ENCODE data around the gene EMC9. TPM values are rescaled to one million over a fixed set of nuclear protein-coding genes. Genes with fewer than 3 reads are reported as not detected.

Gene EMC9
- total RNA-seq, 1 donor from 2014 or later, result 22.6 TPM

- no peak for TF ChIP-seq CTCF (IDR thresholded peaks at IDR 0.05)
- peak within 1 kb of the TSS; percentile 84 for H3K27ac Mint-ChIP-seq
- ChIA-PET CTCF (interaction anchor here (1.6 kb wide), 1 partner anchor 11 kb away, joined by 5 read pairs; the partner anchor contains the start of gene IRF9), POLR2A (interaction anchor here (0.6 to 4.2 kb wide), 16 partner anchors 10 to 71 kb away, joined by 3 to 43 read pairs (median 4); partner anchors contain the start of genes EMC9, GMPR2, IPO4 and IRF9)
- peak; percentile 68 for DNase-seq
- H3K4me3 Mint-ChIP-seq, result peak within 1 kb of the TSS; percentile 90
- no peaks in the 10 kb centered on the region for H3K27me3 Mint-ChIP-seq
- H3K4me1 Mint-ChIP-seq, result peaks cover 25% of the 10 kb centered on the region
- H3K9me3 Mint-ChIP-seq, result no peaks in the 10 kb centered on the region
- ATAC-seq (ENCODE audit: low read depth), result peak; percentile 91
- peaks cover 32% of the 10 kb centered on the region for H3K36me3 Mint-ChIP-seq (ENCODE audit: low read depth)
- intact Hi-C loops (cut with micrococcal nuclease), result loop anchor here (1.0 kb wide), 3 partner anchors 10 to 24 kb away; partner anchors contain the start of genes IPO4, IRF9 and RNF31
These were observed 30.2 kb upstream of the EMC9 start, which contains the start of gene REC8 for GRCh38 chr14:24171422-24172260. TSS of gene REC8 (plus strand) at chr14:24172080. CDS start at chr14:24172553, 473 bp downstream.

- Mint-ChIP-seq H3K9me3 (no peaks in the 10 kb centered on the region), H3K4me3 (no peak overlapping the region), H3K27me3 (no peaks in the 10 kb centered on the region), H3K36me3 (ENCODE audit: low read depth) (peaks cover 67% of the 10 kb centered on the region), H3K27ac (peak overlapping the region; percentile 37), H3K4me1 (peaks cover 43% of the 10 kb centered on the region)
- no peak for TF ChIP-seq CTCF (IDR thresholded peaks at IDR 0.05)
- ATAC-seq (ENCODE audit: low read depth), result no peak
- intact Hi-C loops (cut with micrococcal nuclease), result no loop called here
- no peak for DNase-seq
- ChIA-PET POLR2A (no interaction called here), CTCF (no interaction called here)
These were observed 26.2 kb upstream of the EMC9 start for GRCh38 chr14:24167469-24168114.

- no peaks in the 10 kb centered on the region for H3K27me3 Mint-ChIP-seq
These were observed 24.4 kb upstream of the EMC9 start for GRCh38 chr14:24165785-24166184.

GRCh38 chr14:24164518-24164991 lies 23.2 kb upstream of the EMC9 start:
- Mint-ChIP-seq H3K9me3 (no peaks in the 10 kb centered on the region), H3K4me3 (no peak overlapping the region), H3K36me3 (ENCODE audit: low read depth) (peaks cover 84% of the 10 kb centered on the region), H3K27me3 (no peaks in the 10 kb centered on the region), H3K27ac (no peak overlapping the region), H3K4me1 (peaks cover 48% of the 10 kb centered on the region)
- POLR2A ChIA-PET, result interaction anchor here (1.2 to 2.0 kb wide), 3 partner anchors 23 to 50 kb away, joined by 3 to 4 read pairs (median 4); partner anchors contain the start of genes DCAF11, EMC9, NRL and TM9SF1
- no peak for TF ChIP-seq CTCF (IDR thresholded peaks at IDR 0.05)
- no peak for ATAC-seq (ENCODE audit: low read depth)
- CTCF ChIA-PET, result no interaction called here
- intact Hi-C loops (cut with micrococcal nuclease), result no loop called here
- DNase-seq, result no peak

More at GRCh38 chr14:24165785-24166184, 24.4 kb upstream of the EMC9 start:
- no peak overlapping the region for H3K4me3 Mint-ChIP-seq
- TF ChIP-seq CTCF (IDR thresholded peaks at IDR 0.05), result no peak
- ChIA-PET POLR2A (interaction anchor here (0.7 to 2.0 kb wide), 4 partner anchors 19 to 114 kb away, joined by 3 to 4 read pairs (median 3); partner anchors contain the start of genes EMC9, PSME2, RNF31 and TM9SF1), CTCF (no interaction called here)
- intact Hi-C loops (cut with micrococcal nuclease), result no loop called here
- no peak overlapping the region for H3K27ac Mint-ChIP-seq
- H3K9me3 Mint-ChIP-seq, result no peaks in the 10 kb centered on the region
- DNase-seq (no peak), ATAC-seq (ENCODE audit: low read depth) (no peak)
- peaks cover 80% of the 10 kb centered on the region for H3K36me3 Mint-ChIP-seq (ENCODE audit: low read depth)
- peaks cover 45% of the 10 kb centered on the region for H3K4me1 Mint-ChIP-seq
